AG04449 (cell line): ENCODE data around the gene OR2H2.
A peak's percentile ranks its signal among the peaks of the same experiment; 100 is the strongest.

Experiments used
- CTCF ChIA-PET: fragments of 350-600 bp; formaldehyde crosslinking; extraction: SDS; loops from one replicate; lab custom pipeline; 2021; ENCODE audit warnings: antibody characterized with exemption; lab: Yijun Ruan, JAX
- POLR2A ChIA-PET: fragments of 400-600, 350-600 bp; formaldehyde crosslinking; extraction: SDS; loops from one replicate; lab custom pipeline; 2020; ENCODE audit warnings: antibody characterized with exemption, inconsistent platforms; lab: Yijun Ruan, JAX
- DNase-seq: peaks from one replicate; pipeline ENCODE4 v3.0.0-alpha.2; 2010; ENCODE audit warnings: low read depth, low spot score
- H3K4me3 ChIP-seq: 2 replicates; pipeline ENCODE4 v1.5.1; 2011; ENCODE audit warnings: low read depth, mild to moderate bottlenecking, control low read depth, low read length
- CTCF ChIP-seq: IDR thresholded peaks from one replicate; pipeline ENCODE4 v1.5.1; 2011; ENCODE audit warnings: mild to moderate bottlenecking, moderate library complexity, low read length, control low read depth, inconsistent platforms; ENCODE audit not compliant: insufficient read depth; ENCODE audit errors: missing control alignments

OR2H2 gene

GRCh38 chr6:29589423-29590048, 4.6 kb downstream of the OR2H2 start:
- peak; percentile 83 for TF ChIP-seq CTCF
- CTCF ChIA-PET: interaction anchor here (0.6 to 1.8 kb wide), 15 partner anchors 9 to 1237 kb away, joined by 3 to 7 read pairs (median 3); no protein-coding TSS in a partner anchor
- DNase-seq: peak; percentile 5
- POLR2A ChIA-PET: no interaction called here
- H3K4me3 ChIP-seq: no peak overlapping the region

GRCh38 chr6:29590218-29590808, 5.4 kb downstream of the OR2H2 start:
- no peak for TF ChIP-seq CTCF
- H3K4me3 ChIP-seq: no peak overlapping the region
- no peak for DNase-seq
- ChIA-PET POLR2A (no interaction called here), CTCF (interaction anchor here (0.7 to 1.6 kb wide), 9 partner anchors 10 to 1238 kb away, joined by 3 to 5 read pairs (median 3); no protein-coding TSS in a partner anchor)

- no peak for DNase-seq
- ChIA-PET CTCF (no interaction called here), POLR2A (no interaction called here)
- H3K4me3 ChIP-seq: no peak overlapping the region
- TF ChIP-seq CTCF: no peak
These were observed 6.8 kb downstream of the OR2H2 start for GRCh38 chr6:29591677-29592076.

GRCh38 chr6:29593199-29593855, 8.4 kb downstream of the OR2H2 start:
- POLR2A ChIA-PET: no interaction called here

GRCh38 chr6:29596381-29596900, 11.5 kb downstream of the OR2H2 start:
- DNase-seq: no peak
- H3K4me3 ChIP-seq: no peak overlapping the region
- TF ChIP-seq CTCF: no peak
- CTCF ChIA-PET: no interaction called here
- POLR2A ChIA-PET: no interaction called here

More at GRCh38 chr6:29593199-29593855, 8.4 kb downstream of the OR2H2 start:
- CTCF ChIA-PET: no interaction called here
- no peak for DNase-seq
- H3K4me3 ChIP-seq: no peak overlapping the region
- TF ChIP-seq CTCF: no peak

- CTCF ChIA-PET: interaction anchor here (0.7 kb wide), 1 partner anchor 56 kb away, joined by 3 read pairs; no protein-coding TSS in a partner anchor
- no peak for DNase-seq
- POLR2A ChIA-PET: interaction anchor here (0.8 kb wide), 1 partner anchor 9 kb away, joined by 4 read pairs; no protein-coding TSS in a partner anchor
- H3K4me3 ChIP-seq: no peak overlapping the region
- no peak for TF ChIP-seq CTCF
These were observed 12.3 kb downstream of the OR2H2 start for GRCh38 chr6:29597184-29597583.
